Measurements from ENCODE around the gene ILF2.
"Not testable (repeated sequence)": the region's sequence is repeated elsewhere in the genome, so short reads cannot be mapped to it uniquely, and the experiment has no call there.

The ILF2 gene

GRCh38 chr1:153647346-153647714 lies 23.5 kb downstream of the ILF2 start:
- no peak for DNase-seq

- no peak for DNase-seq
Measured at GRCh38 chr1:153646672-153647345, 24.0 kb downstream of the ILF2 start.

- no peak for DNase-seq
Measured at GRCh38 chr1:153643816-153644215, 27.0 kb downstream of the ILF2 start.

GRCh38 chr1:153643100-153643499 lies 27.7 kb downstream of the ILF2 start:
- no peak for DNase-seq

GRCh38 chr1:153642161-153642560 lies 28.6 kb downstream of the ILF2 start:
- no peak for DNase-seq

- no peak for DNase-seq
Measured at GRCh38 chr1:153640861-153641260, 29.9 kb downstream of the ILF2 start.

GRCh38 chr1:153640213-153640612 lies 30.6 kb downstream of the ILF2 start:
- DNase-seq, result not testable (repeated sequence)

GRCh38 chr1:153639280-153639679 lies 31.5 kb downstream of the ILF2 start:
- DNase-seq, result no peak

GRCh38 chr1:153638261-153638660 lies 32.5 kb downstream of the ILF2 start:
- no peak for DNase-seq

- no peak for DNase-seq
Measured at GRCh38 chr1:153636312-153636711, 34.5 kb downstream of the ILF2 start.

- no peak for DNase-seq
Measured at GRCh38 chr1:153635872-153636271, 34.9 kb downstream of the ILF2 start.

- DNase-seq, result peak; percentile 92
Measured at GRCh38 chr1:153633754-153634665, 36.8 kb downstream of the ILF2 start, which contains the start of gene CHTOP. Gene CHTOP (plus strand): TSS chr1:153634066. CDS start chr1:153636589, 2,523 bp downstream.

- no peak for DNase-seq
Measured at GRCh38 chr1:153633161-153633753, 37.5 kb downstream of the ILF2 start.

- no peak for DNase-seq
Measured at GRCh38 chr1:153631047-153632022, 39.5 kb downstream of the ILF2 start.

- no peak for DNase-seq
Measured at GRCh38 chr1:153630384-153630783, 40.4 kb downstream of the ILF2 start.

GRCh38 chr1:153629971-153630370 lies 40.8 kb downstream of the ILF2 start:
- DNase-seq, result no peak

- no peak for DNase-seq
Measured at GRCh38 chr1:153629343-153629665, 41.5 kb downstream of the ILF2 start.

- DNase-seq, result no peak
Measured at GRCh38 chr1:153628638-153629342, 42.0 kb downstream of the ILF2 start.

- DNase-seq, result peak; percentile 2
Measured at GRCh38 chr1:153627715-153628626, 42.8 kb downstream of the ILF2 start, which contains the start of gene S100A1. Gene S100A1 (plus strand): TSS chr1:153628434. CDS start chr1:153630522, 2,088 bp downstream.

GRCh38 chr1:153626904-153627714 lies 43.7 kb downstream of the ILF2 start, which contains the start of gene S100A13:
Gene S100A13 (minus strand): TSS chr1:153627505. CDS start chr1:153626472, 1,033 bp downstream.
- peak; percentile 96 for DNase-seq
